GM19452 (cell line): ENCODE measurements around the gene ZBTB46.
"Not testable (repeated sequence)": the region's sequence is repeated elsewhere in the genome, so short reads cannot be mapped to it uniquely, and the experiment has no call there.

Experiments used
- ATAC-seq: cut with Tn5 transposase; IDR thresholded peaks from one replicate; pipeline ENCODE4 v1.9.1; 2021; ENCODE audit not compliant: unreplicated experiment

ZBTB46 gene

DNA sequence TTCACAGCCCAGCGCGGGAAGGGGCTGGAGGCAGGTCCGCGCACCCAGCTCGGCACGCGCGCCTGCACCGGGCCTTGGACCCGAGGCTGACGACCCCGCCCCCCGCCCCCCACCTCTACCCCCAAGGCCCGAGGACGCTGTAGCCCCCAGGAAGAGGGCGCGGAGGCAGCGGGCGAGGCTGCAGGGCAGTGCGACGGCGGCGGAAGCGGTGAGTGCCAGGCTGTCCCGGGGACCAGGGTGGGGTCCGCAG lies 93.4 kb downstream of the ZBTB46 start:
- no peak for ATAC-seq

DNA sequence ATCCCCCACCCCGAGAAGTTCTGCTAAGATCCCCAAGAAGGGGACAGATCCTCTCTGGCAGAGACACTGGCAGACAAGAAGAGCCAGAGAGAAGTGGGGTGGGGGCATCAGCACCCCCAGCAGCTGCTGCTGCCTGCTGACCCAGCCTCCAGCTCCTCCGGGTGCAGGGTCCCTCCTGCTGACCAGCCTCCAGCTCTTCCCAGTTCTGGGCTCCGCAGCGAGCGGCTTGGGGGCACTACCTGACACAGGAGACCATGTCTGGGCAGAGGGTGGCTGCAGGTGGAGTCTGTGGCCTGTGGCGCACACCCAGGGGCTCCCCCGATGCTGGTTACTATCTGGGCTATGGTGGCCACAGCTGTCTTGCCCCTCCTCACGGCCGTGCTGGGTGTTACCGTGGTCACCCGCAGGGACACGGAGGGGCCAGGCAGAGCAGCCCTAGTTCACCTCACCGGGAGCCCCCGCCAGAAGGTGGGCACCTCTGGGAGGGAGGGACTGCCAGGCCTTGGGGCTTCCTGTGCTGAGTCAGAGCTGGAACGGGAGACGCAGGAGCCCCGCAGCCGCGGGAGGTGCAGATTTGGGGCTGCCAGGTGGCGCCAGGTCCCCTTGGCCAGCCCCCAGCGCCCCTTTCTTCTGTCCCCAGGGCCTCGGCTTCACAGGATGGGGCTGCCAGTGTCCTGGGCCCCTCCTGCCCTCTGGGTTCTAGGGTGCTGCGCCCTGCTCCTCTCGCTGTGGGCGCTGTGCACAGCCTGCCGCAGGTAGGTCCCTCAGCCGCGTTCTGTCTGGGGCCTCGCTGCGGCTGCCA lies 94.0 kb downstream of the ZBTB46 start:
- no peak for ATAC-seq

DNA sequence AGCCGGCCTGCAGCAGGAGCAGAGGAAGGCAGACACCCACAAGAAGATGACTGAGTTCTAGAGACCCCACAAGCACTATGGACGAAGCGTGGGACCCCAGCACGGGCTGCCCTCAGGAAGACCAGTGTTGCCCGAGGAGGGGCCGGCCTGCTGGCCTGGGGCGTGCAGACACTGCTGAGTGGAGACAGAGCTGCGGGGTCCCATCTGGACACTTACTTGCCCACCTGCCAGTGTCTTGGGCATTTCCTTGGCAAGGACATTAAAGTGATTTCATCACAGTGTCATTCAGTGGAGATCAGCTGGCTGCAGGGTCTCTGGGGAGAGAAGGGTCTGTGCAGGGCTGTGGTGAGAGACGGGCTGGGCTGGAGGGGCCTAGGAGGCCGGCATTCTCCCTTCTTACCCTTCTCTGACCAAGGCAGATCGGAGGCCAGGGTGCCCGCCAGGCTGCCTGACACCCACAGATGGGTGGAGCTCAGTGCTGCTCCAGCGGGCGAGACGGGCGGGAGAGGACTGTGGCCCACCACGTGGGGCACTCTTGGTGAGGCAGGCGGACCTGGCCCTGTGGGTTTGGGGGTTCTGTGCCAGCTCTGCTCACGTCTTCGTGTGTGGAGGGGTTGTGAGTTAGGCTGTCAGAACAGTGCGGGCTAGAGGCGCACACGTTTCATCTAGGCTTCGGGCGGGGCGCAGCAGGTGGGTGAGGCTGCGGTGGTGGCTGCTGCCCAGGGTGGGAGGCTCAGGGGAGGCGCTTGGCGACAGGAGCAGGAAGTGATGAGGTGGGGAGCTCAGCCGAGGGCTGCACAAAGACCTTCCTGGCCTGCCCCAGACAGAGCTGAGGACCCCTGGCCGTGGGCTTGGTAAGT lies 95.0 kb downstream of the ZBTB46 start, which contains the start of gene LIME1:
LIME1 (plus strand) TSS at position 806 of the 860 bp plus-strand sequence. CDS start 886 bp downstream, outside the sequence.
- no peak for ATAC-seq

DNA sequence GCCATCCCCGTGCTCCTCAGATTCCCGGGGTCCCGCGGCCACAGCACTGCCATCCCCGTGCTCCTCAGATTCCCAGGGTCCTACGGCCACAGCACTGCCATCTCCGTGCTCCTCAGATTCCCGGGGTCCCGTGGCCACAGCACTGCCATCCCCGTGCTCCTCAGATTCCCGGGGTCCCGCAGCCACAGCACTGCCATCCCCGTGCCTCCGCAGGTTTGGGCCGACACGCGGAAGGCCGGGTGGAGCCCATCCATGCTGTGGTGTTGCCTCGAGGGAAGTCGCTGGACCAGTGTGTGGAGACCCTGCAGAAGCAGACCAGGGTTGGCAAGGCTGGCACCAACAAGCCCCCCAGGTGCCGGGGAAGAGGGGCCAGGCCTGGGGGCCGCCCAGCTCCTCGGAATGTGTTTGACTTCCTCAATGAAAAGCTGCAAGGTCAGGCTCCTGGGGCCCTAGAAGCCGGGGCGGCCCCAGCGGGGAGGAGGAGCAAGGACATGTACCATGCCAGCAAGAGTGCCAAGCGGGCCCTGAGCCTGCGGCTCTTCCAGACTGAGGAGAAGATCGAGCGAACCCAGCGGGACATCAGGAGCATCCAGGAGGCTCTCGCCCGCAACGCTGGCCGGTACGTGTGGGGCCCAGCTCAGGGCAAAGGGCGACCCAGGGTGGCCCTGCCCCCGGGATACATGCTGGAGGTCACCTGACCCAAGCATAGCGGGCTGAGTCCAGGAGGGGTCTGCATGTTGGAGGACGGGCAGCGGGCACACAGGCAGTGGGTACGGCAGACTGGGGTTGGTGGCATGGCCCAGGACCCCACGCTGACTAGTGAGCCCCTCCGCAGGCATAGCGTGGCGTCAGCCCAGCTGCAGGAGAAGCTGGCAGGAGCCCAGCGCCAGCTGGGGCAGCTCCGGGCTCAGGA lies 95.9 kb downstream of the ZBTB46 start:
- ATAC-seq: no peak

DNA sequence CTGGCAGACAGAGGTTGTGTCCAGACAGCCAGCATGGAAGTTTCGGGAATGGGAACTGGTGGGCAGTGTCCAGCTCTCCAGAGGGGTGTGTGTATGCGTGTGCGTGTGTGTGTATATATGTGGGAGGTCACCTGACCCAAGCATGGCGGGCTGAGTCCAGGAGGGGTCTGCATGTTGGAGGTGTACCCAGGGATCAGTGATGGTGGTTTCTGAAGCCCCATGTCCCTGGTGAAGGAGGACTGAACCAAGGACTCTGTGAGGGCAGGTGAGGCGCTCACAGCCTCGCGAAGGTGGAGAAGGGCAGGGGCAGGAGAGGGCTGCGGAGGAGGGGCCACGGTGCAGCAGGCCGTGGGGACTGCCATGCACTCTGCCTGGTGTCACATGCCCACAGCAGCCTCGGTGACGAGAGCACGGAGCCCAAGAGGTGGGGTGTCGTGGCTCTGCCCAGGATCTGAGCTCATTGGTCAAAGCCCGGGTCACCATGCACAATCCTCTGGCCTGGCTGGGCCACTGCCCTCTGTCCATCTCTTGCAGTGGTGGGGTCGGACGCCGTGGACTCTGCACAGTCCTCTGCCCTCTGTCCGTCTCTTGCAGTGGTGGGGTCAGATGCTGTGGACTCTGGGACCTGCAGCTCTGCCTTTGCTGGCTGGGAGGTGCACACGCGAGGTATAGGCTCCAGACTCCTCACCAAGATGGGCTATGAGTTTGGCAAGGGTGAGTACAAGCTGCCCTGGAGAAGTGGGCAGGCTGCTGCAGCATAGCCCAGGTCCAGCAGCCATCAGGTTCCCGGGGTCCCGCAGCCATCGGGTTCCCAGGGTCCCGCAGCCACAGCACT lies 96.7 kb downstream of the ZBTB46 start:
- ATAC-seq: no peak

DNA sequence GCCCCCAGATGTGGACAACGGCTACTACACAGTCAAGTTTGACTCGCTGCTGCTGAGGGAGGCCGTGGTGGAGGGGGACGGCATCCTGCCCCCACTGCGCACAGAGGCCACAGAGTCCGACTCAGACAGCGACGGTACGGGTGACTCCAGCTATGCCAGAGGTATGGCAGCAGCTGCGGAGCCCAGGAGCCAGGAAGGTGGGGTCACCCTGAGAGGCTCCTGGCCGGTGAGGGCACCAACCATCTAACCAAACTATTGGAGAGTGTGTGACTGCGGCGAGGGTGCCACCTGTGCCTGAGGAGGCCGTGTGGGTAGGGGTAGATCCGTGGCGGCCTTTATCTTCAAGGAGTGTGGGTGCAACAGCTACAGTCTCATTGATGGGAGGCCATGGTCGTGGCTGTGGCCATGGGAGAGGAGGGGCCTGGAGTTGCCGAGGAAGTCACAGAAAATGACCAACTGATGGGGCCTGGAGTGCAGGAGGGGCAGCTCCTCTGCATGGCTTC lies 97.4 kb downstream of the ZBTB46 start:
- ATAC-seq: no peak

DNA sequence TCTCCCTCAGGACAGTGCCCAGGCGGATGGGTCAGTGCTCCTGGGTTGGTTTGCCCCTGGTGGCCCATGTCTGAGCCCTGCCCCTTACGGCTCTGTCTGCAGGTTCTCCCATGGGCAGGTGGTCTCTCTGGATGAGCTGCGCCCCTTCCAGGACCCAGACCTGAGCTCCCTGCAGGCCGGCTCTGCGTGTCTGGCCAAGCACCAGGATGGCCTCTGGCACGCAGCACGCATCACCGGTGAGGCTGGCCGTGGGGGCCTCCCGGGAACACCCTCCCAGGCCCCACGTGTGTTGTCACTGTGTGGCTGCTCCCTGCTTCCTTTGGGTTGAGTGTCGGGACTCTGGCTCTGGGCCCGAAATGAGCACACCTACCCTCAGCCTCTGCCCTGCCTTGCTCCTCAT lies 97.9 kb downstream of the ZBTB46 start:
- no peak for ATAC-seq

DNA sequence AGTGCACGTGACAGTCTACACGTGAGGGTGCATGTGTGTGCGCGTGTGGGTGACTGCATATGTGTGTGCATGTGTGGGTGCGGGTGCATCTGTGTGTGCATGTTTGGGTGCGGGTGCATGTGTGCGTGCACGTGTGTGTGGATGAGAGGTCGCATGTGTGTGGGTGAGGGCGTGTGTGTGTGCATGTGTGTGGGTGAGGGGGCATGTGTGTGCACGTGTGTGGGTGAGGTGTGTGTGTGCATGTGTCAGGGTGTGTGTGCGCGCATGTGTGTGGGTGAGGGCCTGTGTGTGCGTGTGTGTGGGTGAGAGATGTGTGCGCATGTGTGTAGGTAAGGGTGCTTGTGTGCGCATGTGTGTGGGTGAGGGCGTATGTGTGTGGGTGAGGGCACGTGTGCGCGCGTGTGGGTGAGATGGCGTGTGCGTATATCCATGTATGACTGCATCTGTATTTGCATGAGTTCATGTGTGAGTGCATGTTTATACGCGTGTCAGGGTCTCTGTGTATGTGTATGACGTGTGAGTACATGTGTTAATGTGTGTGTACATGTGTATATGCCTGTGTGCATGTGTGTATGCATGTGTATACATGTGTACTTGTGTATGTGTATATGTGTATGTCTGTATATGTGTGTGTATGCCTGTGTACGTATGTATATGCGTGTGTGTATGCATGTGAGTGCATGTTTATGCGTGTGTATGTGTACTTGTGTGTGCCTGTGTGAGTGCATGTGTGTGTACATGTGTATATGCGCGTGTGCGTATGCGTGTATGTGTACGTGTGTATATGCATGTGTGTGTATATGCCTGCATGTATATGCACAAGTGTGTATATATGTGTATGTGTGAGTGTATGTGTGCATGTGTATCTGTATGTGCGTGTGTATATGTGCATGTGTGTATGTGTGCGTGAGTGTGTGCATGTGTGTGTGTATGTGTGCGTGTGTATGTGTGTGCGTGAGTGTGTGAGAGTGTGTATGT lies 98.7 kb downstream of the ZBTB46 start:
- ATAC-seq: no peak

DNA sequence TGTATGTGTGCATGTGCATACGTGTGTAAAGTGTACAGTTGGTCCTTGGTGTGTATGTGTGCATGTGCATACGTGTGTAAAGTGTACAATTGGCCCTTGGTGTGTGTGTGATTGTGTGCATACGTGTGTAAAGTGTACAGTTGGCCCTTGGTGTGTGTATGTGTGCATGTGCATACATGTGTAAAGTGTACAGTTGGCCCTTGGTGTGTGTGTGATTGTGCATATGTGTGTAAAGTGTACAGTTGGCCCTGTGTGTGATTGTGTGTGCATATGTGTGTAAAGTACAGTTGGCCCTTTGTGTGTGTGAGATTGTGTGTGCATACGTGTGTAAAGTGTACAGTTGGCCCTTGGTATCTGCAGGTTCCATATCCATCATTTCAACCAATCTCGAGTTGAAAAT lies 99.7 kb downstream of the ZBTB46 start:
- ATAC-seq: no peak

DNA sequence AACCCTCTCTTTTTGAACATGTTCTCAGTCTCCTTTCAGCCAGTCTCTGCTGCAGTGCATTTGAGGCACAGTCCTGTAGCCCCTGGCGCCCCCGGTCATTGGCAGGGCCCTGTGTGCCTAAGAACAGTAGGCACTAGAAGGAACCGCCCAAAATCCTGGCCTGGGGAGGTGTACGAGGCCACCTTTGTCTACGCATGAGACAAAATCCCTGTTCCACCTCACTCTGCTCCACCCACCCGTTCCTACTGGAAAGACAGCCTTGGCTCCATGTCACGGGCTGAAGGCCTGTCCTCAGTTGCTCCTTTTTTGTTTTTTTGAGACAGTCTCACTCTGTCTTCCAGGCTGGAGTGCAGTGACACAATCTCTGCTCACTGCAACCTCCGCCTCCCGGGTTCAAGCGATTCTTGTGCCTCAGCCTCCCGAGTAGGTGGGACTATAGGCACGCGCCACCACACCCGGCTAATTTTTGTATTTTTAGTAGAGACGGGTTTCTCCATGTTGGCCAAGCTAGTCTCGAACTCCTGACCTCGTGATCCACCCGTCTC lies 100.8 kb downstream of the ZBTB46 start:
- ATAC-seq: not testable (repeated sequence)

DNA sequence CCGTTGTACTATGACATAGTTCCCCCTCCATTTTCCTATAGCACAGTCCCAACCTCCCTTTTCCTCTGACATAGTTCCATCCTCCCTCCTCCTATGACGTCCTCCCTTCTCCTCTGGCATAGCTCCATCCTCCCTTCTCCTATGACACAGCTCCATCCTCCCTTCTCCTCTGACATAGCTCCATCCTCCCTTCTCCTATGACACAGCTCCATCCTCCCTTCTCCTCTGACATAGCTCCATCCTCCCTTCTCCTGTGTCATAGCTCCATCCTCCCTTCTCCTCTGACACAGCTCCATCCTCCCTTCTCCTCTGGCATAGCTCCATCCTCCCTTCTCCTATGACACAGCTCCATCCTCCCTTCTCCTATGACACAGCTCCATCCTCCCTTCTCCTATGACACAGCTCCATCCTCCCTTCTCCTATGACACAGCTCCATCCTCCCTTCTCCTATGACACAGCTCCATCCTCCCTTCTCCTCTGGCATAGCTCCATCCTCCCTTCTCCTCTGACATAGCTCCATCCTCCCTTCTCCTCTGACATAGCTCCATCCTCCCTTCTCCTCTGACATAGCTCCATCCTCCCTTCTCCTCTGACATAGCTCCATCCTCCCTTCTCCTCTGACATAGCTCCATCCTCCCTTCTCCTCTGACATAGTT lies 108.0 kb downstream of the ZBTB46 start:
- ATAC-seq: not testable (repeated sequence)

DNA sequence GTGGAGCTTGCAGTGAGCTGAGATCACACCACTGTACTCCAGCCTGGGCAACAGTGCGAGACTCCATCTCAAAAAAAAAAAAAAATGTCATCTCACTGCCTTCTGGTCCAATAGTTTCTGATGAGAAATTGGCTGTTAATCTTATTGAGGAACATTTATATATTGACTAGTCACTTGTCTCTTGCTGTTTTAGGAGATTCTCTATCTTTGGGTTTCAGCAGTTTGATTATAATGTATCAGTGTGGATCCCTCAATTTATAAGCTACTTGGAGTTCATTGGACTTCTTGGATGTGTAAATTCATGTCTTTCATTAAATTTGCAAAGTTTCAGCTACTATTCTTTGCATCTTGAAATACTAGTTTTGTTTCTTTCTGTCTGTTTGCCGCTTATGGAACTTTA lies 112.1 kb downstream of the ZBTB46 start:
- ATAC-seq: no peak

DNA sequence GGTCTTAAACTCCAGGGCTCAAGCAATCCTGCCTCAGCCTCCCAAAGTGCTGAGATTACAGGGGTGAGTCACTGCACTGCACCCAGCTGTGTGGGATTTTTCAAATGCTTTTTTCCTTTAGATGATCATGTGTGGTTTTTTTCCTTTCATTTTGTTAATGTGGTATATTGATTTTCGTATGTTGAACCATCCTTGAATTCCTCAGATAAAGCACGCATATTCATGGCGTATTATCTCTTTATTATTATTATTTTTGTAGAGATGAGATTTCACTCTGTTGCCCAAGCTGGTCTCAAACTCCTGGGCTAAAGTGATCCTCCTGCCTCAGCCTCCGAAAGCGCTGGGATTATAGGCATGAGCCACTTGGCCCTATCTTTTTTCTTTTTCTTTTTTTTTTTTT lies 116.2 kb downstream of the ZBTB46 start:
- ATAC-seq: no peak

DNA sequence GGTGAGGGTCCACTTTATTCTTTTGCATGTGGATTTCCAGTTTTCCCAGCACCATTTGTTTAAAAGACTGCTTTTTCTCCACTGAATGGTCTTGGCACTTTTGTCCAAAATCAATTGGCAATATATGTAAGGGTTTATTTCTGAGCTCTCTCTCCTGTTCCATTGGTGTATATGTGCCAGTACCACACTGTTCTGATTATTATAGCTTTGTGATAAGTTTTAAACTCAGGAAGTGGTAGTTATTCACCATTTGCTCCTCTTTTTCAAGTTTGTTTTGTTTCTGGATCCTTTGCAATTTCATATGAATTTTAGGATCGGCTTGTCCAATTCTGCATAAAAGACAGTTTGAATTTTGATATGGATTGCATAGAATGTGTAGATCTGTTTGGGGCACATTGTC lies 118.9 kb downstream of the ZBTB46 start:
- no peak for ATAC-seq

DNA sequence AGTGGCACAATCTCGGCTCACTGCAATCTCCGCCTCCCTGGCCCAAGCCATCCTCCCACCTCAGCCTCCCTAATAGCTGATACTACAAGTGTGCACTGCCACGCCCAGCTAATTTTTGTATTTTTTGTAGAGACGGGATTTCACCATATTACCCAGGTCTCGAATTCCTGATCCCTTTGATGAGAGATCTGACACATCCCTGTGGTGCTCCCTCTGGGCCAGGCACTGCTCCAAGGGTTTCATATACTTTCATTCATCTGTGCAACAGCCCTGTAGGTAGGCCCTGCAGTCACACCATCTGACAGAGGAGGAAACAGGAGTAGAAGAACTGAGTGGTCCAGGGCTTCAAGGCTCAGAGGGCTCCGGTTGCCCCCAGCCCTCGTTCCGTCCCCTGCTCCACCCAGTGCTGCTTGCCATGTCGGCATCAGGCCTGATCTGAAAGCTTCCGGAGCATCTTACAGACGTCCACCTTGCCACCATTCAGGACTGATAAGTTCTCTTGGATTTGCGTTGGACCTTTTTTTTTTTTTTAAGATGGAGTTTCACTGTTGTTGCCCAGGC lies 119.9 kb downstream of the ZBTB46 start:
- ATAC-seq: no peak

DNA sequence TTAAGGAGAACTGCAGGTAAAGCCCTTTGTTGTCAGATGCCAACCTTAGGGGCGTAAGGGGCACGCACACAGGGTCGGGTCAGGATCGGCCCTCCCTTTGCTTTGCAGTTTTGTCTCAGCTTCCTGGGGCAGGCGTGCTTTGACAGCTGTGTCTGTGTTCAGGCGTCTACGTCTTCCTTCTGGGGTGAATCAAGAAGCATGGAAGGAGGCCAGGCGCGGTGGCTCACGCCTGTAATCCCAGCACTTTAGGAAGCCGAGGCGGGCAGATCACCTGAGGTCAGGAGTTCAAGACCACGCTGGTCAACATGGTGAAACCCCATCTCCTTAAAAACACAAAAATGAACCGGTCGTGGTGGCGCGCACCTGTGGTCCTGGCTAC lies 121.9 kb downstream of the ZBTB46 start:
- ATAC-seq: no peak

DNA sequence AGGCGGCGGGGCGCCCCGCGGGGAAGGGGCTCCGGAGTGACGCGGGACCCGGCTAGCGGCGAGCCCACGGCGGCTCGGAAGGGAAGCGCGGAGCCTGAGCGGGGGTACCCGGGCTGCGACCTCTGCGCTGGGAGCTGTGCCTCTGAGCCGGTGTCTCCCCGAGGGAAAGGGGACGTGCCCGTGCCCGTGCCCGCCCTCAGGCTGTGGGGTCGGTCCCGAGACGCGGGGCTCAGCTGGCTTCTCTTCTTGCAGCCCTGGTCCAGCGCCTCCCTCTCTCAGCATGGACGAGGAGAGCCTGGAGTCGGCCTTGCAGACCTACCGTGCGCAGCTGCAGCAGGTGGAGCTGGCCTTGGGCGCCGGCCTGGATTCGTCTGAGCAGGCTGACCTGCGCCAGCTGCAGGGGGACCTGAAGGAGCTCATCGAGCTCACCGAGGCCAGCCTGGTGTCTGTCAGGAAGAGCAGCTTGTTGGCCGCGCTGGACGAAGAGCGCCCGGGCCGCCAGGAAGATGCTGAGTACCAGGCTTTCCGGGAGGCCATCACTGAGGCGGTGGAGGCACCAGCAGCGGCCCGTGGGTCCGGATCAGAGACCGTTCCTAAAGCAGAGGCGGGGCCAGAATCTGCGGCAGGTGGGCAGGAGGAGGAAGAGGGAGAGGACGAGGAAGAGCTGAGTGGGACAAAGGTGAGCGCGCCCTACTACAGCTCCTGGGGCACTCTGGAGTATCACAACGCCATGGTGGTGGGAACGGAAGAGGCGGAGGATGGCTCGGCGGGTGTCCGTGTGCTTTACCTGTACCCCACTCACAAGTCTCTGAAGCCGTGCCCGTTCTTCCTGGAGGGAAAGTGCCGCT lies 122.5 kb downstream of the ZBTB46 start:
- peak; percentile 13 for ATAC-seq
